Fibroblast of lung (primary cell): ENCODE results near the gene MANSC1. TPM values are rescaled to one million over a fixed set of nuclear protein-coding genes. Genes with fewer than 3 reads are reported as not detected.

Experiments used
- DNase-seq, 2 donors: peaks; one replicate each; pipeline versions ENCODE4 v3.0.0 to v3.0.0-alpha.2; 2010; ENCODE audit warnings: low read depth in 2 of 2
- H2AFZ ChIP-seq: 2 replicates; pipeline ENCODE4 v1.5.1; 2012; ENCODE audit warnings: low read length, control low read depth, inconsistent platforms
- H3K27ac ChIP-seq: 2 replicates; pipeline ENCODE4 v1.5.1; 2011; ENCODE audit warnings: low read length, control low read depth; ENCODE audit not compliant: insufficient read depth
- H3K27me3 ChIP-seq: 2 replicates; pipeline ENCODE4 v1.5.1; 2011; ENCODE audit warnings: mild to moderate bottlenecking, low read length; ENCODE audit not compliant: control insufficient read depth, insufficient read depth
- H3K36me3 ChIP-seq: 2 replicates; pipeline ENCODE4 v1.5.1; 2011; ENCODE audit warnings: low read length; ENCODE audit not compliant: control insufficient read depth, insufficient read depth
- H3K4me1 ChIP-seq: 2 replicates; pipeline ENCODE4 v1.5.1; 2011; ENCODE audit warnings: low read length; ENCODE audit not compliant: control insufficient read depth, insufficient read depth; ENCODE audit errors: extremely low read depth
- H3K4me2 ChIP-seq: 2 replicates; pipeline ENCODE4 v1.5.1; 2011; ENCODE audit warnings: low read length, control low read depth; ENCODE audit not compliant: insufficient read depth; ENCODE audit errors: extremely low read depth
- H3K4me3 ChIP-seq, 4 experiments: fragments of 200-600 bp in 1 of 4; sonication (generic) in 1 of 4; replicated peaks in 1 of 4; 2 replicates each; pipeline ENCODE4 v1.5.1; 2011 to 2016; ENCODE audit warnings: low read length in 4 of 4, low read depth in 3 of 4, mild to moderate bottlenecking in 3 of 4, control low read depth in 2 of 4, inconsistent platforms in 1 of 4, mixed read lengths in 1 of 4; ENCODE audit not compliant: insufficient read depth in 1 of 4; ENCODE audit errors: control extremely low read depth in 1 of 4
- H3K79me2 ChIP-seq: 2 replicates; pipeline ENCODE4 v1.5.1; 2012; ENCODE audit warnings: mild to moderate bottlenecking, low read length, inconsistent platforms; ENCODE audit not compliant: control insufficient read depth, insufficient read depth
- H3K9ac ChIP-seq: 2 replicates; pipeline ENCODE4 v1.5.1; 2011; ENCODE audit warnings: mild to moderate bottlenecking, low read length, control low read depth; ENCODE audit not compliant: insufficient read depth
- H3K9me3 ChIP-seq: 2 replicates; pipeline ENCODE4 v1.5.1; 2012; ENCODE audit warnings: low read depth, low read length; ENCODE audit not compliant: control insufficient read depth, insufficient read depth
- H4K20me1 ChIP-seq: 2 replicates; pipeline ENCODE4 v1.5.1; 2011; ENCODE audit warnings: low read length; ENCODE audit not compliant: control insufficient read depth, insufficient read depth; ENCODE audit errors: extremely low read depth
- CTCF ChIP-seq, 2 donors: IDR thresholded peaks in 1 of 2; conservative IDR thresholded peaks in 1 of 2; 1 replicate in 1 of 2; 2 replicates in 1 of 2; pipeline ENCODE4 v1.5.1; 2011 to 2012; ENCODE audit warnings: low read length in 2 of 2, control low read depth in 1 of 2, inconsistent platforms in 1 of 2, low read depth in 1 of 2, mild to moderate bottlenecking in 1 of 2
- EZH2 ChIP-seq: IDR thresholded peaks from 2 replicates; pipeline ENCODE4 v1.5.1; 2012; ENCODE audit warnings: low read length, control low read depth, mild to moderate bottlenecking; ENCODE audit errors: missing control alignments
- polyA plus RNA-seq, 2 donors: library from polyadenylated mRNA; depleted of rRNA in 1 of 2; stranded (reverse) in 1 of 2; unstranded in 1 of 2; fragments of >200 nt; gene quantifications; 2 replicates each; pipeline ENCODE4 v1.2.1, GENCODE V29; 2011 to 2012; ENCODE audit warnings: missing spikeins in 1 of 2
- total RNA-seq: library from RNA; depleted of rRNA; stranded (reverse); fragments of >200 nt; gene quantifications from 2 replicates; pipeline ENCODE4 v1.2.1, GENCODE V29; 2014

Gene MANSC1
- total and polyA plus RNA-seq, 2 donors (not counting 1 experiment from before 2014, with no cell fraction given) = 1.8 to 3.7 TPM

- H4K20me1 ChIP-seq = no peaks in the 10 kb centered on the region
- H2AFZ ChIP-seq = no peak overlapping the region
- H3K4me2 ChIP-seq = no peak overlapping the region
- H3K4me1 ChIP-seq = no peaks in the 10 kb centered on the region
- no peak overlapping the region for H3K27ac ChIP-seq
- H3K4me3 ChIP-seq = no peak overlapping the region
- TF ChIP-seq CTCF (conservative IDR thresholded peaks at IDR 0.05 in 1 of 2, IDR thresholded peaks at IDR 0.05 in 1 of 2; ENCODE audit: low read depth in 1 of 2, low read length in 2 of 2) (no peak), EZH2 (no peak)
- no peaks in the 10 kb centered on the region for H3K9me3 ChIP-seq
- H3K9ac ChIP-seq = no peak overlapping the region
- H3K36me3 ChIP-seq = no peaks in the 10 kb centered on the region
- DNase-seq = no peak
- no peaks in the 10 kb centered on the region for H3K27me3 ChIP-seq
- no peaks in the 10 kb centered on the region for H3K79me2 ChIP-seq
These were observed 15.4 kb upstream of the MANSC1 start for GRCh38 chr12:12365446-12365802.

DNA sequence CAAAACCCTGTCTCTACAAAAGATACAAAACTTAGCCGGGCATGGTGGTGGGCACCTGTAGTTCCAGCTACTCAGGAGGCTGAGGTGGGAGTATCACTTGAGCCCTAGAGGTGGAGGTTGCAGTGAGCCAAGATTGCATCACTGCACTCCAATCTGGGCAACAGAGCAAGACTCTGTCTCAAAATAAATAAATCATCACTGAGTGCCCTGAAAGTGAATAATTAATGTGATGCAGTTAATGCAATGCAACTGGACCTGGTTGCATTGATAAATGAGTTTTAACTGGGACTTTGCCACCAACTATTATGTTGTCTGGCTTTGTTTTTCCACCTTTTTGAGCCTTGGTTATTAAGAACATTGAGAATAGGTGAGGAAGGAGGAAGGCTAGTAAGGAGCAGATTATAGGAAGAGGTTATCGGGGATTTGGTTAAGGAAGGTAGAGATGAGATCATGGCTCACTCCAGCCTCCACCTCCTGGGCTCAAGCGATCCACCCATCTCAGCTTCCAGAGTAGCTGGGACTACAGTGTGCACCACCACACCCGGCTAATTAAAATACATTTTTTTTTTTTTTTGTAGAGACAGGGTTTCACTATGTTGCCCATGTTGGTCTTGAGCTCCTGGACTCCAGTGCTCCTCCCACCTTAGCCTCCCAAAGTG is 14.9 kb upstream of the MANSC1 start:
- DNase-seq = no peak
- H3K27ac ChIP-seq = no peak overlapping the region
- H3K4me3 ChIP-seq = no peak overlapping the region
- H3K27me3 ChIP-seq = no peaks in the 10 kb centered on the region
- TF ChIP-seq CTCF (conservative IDR thresholded peaks at IDR 0.05 in 1 of 2, IDR thresholded peaks at IDR 0.05 in 1 of 2; ENCODE audit: low read depth in 1 of 2, low read length in 2 of 2) = no peak
- TF ChIP-seq EZH2 = no peak
- H3K4me1 ChIP-seq = no peaks in the 10 kb centered on the region
- H3K4me2 ChIP-seq = no peak overlapping the region
- no peak overlapping the region for H3K9ac ChIP-seq
- H2AFZ ChIP-seq = no peak overlapping the region
- H3K36me3 ChIP-seq = no peaks in the 10 kb centered on the region
- H3K9me3 ChIP-seq = no peaks in the 10 kb centered on the region
- H3K79me2 ChIP-seq = no peaks in the 10 kb centered on the region
- no peaks in the 10 kb centered on the region for H4K20me1 ChIP-seq

GRCh38 chr12:12358528-12358927 is 8.5 kb upstream of the MANSC1 start:
- DNase-seq = no peak
- no peaks in the 10 kb centered on the region for H3K9me3 ChIP-seq
- peaks cover 5% of the 10 kb centered on the region for H3K79me2 ChIP-seq
- no peaks in the 10 kb centered on the region for H3K27me3 ChIP-seq
- H2AFZ ChIP-seq = no peak overlapping the region
- H3K4me2 ChIP-seq = peak overlapping the region; percentile 99
- no peak for TF ChIP-seq EZH2
- no peak for TF ChIP-seq CTCF (conservative IDR thresholded peaks at IDR 0.05 in 1 of 2, IDR thresholded peaks at IDR 0.05 in 1 of 2; ENCODE audit: low read depth in 1 of 2, low read length in 2 of 2)
- H3K9ac ChIP-seq = no peak overlapping the region
- H3K36me3 ChIP-seq = no peaks in the 10 kb centered on the region
- H3K4me3 ChIP-seq = peak overlapping the region in 3 of 4 experiments; percentile 75 to 92 (median 87)
- peak overlapping the region; percentile 90 for H3K27ac ChIP-seq
- peaks cover 2% of the 10 kb centered on the region for H3K4me1 ChIP-seq
- no peaks in the 10 kb centered on the region for H4K20me1 ChIP-seq
